Omental fat pad (tissue), 4 donors: ENCODE data around the gene PHACTR3. TPM values are rescaled to one million over a fixed set of nuclear protein-coding genes. Genes with fewer than 3 reads are reported as not detected.

ENCODE experiments used
- ATAC-seq: fragments of 150-250 bp; one replicate; pipeline ENCODE4 v1.9.1; 2016; ENCODE audit warnings: mild to moderate bottlenecking, moderate library complexity; ENCODE audit not compliant: low FRiP score
- DNase-seq: peaks from one replicate; pipeline ENCODE4 v3.0.0-alpha.2; 2019; ENCODE audit warnings: low spot score
- total RNA-seq, 4 donors: library from RNA; depleted of rRNA; stranded (reverse); fragments of >200 nt; gene quantifications; one replicate each; pipeline ENCODE4 v1.1.0, GENCODE V29; 2016
- TF ChIP-seq, protein P1 (sequence below), 3 donors: fragments of 450-650 bp; IDR thresholded peaks; one replicate each; pipeline ENCODE4 v1.5.1; 2016 to 2017; ENCODE audit warnings: antibody characterized with exemption in 3 of 3, mild to moderate bottlenecking in 3 of 3, moderate library complexity in 2 of 3

The PHACTR3 gene
- total RNA-seq, 4 donors from 2014 or later, result 0.19 to 10.6 (median 1.4) TPM; not detected in 1

DNA sequence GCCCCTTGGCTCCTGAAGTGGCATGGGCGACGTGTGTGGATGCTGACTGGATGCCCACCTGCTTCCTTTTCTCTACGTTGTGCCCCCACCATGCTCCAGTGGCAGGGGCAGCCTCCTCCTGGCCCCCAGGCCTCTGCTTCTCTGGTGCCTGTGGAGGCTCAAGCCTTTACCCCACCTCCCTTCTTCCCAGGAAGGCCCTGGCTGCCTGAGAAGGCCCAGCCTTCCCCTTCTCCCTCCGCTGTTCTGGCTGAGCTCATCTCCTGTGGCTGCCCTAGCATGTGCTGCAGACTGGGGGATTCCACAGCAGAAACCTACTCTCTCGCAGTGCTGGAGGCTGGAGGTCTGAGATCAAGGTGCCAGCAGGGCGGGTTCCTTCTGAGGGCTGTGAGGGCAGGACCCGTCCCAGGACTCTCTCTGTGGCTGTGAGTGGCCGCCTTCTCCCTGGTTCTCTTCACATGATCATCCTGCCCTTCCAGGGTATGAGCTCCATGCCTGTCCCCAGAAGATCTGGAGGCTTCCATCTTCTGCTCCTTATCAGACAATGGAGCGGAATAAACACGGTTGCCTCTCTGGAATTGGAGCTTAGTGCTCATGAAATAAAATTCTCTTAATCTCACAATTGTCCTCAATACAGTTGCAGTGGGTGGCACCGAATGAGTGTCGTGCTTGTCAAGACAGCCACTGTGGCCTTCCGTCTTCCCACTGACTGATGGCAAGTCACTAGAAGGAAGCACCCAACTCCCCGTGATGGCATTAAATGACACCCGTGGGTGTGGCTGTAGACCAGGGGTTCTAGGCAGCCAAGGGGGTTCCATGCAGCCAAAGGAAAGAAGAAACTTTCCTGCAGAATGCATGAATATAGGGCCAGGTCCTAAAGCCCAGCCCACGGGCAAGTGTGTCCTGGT lies 25.1 kb downstream of the PHACTR3 start:
- DNase-seq, result no peak
- TF ChIP-seq, protein P1, sequence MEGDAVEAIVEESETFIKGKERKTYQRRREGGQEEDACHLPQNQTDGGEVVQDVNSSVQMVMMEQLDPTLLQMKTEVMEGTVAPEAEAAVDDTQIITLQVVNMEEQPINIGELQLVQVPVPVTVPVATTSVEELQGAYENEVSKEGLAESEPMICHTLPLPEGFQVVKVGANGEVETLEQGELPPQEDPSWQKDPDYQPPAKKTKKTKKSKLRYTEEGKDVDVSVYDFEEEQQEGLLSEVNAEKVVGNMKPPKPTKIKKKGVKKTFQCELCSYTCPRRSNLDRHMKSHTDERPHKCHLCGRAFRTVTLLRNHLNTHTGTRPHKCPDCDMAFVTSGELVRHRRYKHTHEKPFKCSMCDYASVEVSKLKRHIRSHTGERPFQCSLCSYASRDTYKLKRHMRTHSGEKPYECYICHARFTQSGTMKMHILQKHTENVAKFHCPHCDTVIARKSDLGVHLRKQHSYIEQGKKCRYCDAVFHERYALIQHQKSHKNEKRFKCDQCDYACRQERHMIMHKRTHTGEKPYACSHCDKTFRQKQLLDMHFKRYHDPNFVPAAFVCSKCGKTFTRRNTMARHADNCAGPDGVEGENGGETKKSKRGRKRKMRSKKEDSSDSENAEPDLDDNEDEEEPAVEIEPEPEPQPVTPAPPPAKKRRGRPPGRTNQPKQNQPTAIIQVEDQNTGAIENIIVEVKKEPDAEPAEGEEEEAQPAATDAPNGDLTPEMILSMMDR (IDR thresholded peaks at IDR 0.05), result no peak
- ATAC-seq, result no peak

DNA sequence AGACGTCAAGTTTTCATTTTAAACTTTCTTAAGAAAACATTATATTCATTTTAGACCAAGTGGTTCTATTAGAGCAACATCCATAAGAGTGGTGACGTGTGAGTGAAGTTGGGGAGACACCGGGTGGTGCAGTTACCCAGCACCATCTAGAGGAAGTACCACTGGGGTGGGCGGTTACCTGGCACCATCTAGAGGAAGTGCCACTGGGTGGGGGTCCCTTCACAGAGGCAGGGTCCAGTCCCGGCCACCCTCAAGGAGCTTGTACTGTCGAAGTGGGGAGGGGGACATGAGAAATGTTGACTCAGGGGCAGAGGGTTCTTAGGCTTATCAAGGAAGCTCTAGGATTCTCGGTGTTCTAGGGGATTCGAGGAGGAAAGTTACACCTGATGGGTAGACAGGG lies 26.2 kb downstream of the PHACTR3 start:
- no peak for ATAC-seq
- DNase-seq, result no peak
- TF ChIP-seq, protein P1 (IDR thresholded peaks at IDR 0.05), result no peak

DNA sequence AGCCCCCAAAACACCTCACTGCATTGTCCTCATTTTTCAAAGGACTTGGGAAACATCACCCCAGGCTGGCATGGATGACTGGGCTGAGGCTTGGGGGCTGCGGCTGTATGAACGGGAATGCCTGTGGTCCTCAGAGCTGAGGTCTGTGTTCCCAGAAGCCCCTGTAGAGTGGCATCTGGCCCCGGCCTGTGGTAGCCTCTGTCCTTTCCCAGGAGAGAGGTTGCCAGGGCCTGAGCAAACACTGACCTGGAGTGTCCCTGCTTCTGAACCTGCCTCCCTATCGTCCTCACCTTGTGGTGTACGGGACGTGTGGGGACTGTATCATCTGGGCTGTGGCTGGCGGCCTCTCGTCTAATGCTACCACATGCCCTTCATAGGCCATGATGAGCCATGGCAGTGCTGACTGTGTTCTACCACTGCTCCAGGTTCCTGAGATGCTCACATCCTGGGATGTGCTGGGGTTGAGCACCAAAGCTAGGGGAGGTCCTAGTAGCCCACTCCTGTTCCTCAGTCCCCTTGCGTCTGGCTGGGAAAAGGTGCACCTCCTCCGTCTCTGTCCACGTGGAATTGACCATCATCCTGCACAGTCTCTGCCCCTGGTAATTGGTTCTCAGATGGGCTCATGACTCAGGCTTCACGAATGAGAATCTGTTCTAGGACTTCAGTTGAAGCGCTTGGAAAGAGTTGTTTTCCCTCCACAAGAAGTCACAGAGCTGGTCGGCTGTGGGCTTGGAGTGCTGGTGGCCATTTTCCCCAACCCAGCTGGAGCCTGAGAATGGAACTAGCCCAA lies 27.6 kb downstream of the PHACTR3 start:
- ATAC-seq (no peak), DNase-seq (no peak)
- TF ChIP-seq, protein P1 (IDR thresholded peaks at IDR 0.05), result no peak

DNA sequence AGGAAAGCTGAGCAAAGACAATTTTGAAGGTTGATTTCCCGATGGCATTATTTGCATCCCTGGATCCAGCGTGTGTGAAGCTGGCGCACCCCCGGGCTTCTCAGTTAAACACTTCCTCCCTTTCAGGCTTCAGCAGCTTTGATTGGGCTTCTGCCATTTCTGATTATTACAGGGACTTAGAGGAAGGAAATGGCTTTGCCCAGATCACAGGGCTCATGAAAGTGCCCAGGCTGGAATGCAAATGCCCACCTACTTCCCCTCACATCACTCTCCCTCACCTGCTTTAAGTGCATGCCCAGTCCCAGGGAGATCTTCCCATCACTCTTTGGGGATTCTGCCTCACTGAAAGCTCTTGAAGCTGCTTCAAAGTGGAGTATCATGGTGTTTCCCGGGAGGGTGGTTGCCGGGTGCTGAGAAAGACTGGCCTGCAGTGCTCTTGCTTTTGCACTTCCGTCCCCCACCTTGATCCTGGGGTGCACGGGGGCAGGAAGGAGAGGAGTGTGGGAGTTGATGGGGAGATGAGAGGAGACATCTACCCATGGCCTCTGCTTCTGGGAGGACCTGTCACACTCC lies 28.3 kb downstream of the PHACTR3 start:
- DNase-seq (no peak), ATAC-seq (no peak)
- TF ChIP-seq, protein P1 (IDR thresholded peaks at IDR 0.05), result no peak

DNA sequence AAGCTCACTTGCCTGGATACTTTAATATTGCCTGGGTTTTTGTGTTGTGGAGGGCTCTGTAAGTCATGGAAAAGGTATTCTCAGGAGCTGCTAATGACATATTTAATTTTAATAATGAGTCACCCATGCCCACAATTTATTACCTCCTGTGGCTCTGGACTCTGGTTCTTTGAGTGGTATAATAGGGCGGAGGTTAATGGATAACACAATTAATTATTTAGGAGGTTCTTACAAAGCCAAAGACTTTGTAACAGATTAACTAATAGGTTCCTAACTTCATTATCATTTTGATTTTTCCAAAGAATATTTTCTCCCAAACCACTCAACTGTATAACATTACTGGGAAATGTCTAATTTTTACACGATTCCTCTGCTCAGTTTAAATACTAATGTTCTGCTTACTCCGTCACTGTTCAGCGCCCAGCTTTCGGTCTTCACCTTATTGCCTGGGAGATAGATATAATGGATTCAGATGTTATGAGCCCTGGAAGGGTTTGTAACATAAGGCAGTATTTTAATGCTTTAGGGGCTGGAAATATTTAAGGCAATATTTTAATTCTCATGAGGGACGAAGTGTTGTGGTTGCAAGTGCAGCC lies 29.4 kb downstream of the PHACTR3 start:
- TF ChIP-seq, protein P1 (IDR thresholded peaks at IDR 0.05), result no peak
- no peak for ATAC-seq
- DNase-seq, result no peak

DNA sequence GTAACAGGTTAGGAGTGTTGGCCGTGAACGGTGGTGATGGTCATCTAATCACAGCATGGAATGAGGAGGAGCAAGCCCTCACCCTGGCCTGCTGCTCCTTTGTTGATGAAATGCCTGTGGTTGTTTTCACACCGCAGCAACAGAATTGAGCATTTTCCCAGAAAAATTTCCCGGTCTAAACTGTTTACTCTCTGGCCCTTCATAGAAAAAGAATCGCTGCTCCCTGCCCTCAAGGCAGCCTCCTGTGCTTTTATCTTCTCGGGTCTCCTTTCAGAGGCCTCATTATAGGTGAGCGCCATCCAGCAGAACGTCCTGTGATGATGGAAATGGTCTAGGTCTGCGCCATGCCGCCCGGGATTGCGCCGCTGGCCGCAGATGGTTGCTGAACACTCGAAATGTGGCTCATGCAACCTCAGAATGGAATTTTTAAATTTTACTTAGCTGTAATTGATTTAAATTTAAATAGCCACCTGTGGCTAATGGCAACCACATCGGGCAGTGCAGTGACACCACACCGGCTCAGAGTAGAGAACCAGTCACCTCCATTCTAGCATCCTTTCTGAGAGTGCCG lies 30.2 kb downstream of the PHACTR3 start:
- ATAC-seq (no peak), DNase-seq (no peak)
- TF ChIP-seq, protein P1 (IDR thresholded peaks at IDR 0.05), result no peak
